GM18499 (cell line): ENCODE measurements around the gene ATF1.
"Not testable (repeated sequence)": the region's sequence is repeated elsewhere in the genome, so short reads cannot be mapped to it uniquely, and the experiment has no call there.

Source experiments
- ATAC-seq: cut with Tn5 transposase; IDR thresholded peaks from one replicate; pipeline ENCODE4 v1.9.1; 2021; ENCODE audit warnings: moderate number of reproducible peaks; ENCODE audit not compliant: insufficient read depth, unreplicated experiment

ATF1 gene

DNA sequence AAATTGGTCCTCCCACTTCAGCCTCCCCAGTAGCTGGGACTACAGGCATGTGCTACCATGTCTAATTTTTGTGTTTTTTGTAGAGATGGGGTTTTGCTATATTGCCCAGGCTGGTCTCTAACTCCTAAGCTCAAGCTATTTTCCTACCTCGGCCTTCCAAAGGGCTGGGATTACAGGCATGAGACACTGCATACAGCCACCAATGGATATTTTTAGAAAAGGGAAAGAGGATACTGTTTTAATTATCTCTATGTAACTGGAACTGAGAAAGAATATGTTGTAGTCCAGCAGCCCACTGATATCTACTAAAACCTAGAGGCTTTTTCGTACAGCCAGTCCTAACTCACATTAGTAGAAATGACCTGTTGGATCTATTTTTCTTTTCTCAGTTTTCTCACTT is 85.1 kb downstream of the ATF1 start:
- no peak for ATAC-seq

DNA sequence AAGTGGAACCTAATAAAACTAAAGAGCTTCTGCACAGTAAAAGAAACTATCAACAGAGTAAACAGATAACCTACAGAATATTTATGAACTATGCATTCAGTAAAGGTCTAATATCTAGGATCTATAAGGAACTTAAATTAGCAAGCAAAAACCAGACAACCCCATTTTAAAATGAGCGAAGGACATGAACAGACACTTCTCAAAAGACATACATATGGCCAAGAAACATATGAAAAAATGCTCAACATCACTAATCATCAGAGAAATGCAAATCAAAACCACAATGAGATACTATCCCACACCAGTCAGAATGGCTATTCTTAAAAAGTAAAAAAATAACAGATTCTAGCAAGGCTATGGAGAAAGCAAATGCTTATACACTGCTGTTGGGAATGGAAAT is 91.3 kb downstream of the ATF1 start:
- ATAC-seq, result not testable (repeated sequence)

DNA sequence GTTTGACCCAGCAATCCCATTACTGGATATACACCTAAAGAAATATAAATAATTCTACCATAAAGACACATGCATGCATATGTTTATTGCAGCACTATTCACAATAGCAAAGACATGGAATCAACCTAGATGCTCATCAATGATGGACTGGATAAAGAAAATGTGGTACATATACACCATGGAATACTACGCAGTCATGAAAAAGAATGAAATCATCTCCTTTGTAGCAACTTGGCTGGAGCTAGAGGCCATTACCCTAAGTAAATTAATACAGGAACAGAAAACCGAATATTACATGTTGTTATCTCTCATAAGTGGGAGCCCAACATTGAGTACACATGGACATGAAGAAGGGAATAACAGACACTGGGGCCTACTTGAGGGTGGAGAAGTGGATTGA is 91.8 kb downstream of the ATF1 start:
- ATAC-seq, result not testable (repeated sequence)

DNA sequence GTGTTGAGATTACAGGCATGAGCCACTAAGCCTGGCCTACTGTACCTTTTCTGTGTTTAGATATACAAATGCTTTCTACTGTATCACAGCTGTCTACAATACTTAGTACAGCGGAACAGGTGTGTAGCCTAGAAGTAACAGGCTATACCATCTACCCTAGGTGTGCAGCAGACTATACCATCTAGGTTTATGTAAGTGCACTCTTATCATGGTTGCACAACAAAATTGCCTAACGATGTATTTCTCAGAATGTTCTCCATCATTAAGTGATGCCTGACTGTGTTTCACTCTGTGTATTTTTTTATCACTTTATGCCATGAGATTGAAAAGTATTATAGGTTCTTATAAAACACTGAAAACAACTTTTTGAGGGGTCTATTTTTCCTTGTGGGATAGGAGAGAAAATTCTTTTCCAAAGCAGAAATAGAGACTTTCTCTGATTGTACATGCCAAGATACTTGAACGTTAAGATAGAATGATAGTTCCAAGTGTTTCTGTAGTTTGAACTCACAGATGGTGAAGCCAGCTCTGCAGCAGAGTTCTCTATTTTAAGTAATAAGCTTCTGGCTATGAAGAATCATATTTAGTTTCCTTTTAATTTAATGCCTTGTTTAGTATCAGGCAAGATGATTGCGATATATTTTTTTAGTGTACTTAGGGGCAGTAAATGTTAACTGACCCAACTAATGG is 95.9 kb downstream of the ATF1 start:
- no peak for ATAC-seq

DNA sequence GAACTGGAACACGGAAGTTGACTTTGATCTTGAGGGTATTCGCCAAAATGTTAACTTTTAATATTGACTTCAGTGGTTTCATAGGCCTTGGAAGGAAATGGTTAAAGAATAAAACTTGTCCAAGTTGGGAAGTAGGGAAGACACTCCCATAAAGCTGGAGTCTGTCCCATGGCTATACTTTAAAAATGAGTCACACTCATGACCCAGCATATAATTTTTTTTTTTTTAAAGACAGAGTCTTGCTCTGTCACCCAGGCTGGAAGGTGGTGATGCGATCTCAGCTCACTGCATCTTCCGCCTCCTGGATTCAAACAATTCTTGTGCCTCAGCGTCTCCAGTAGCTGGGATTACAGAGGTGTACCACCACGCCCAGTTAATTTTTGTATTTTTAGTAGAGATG is 98.4 kb downstream of the ATF1 start:
- no peak for ATAC-seq

DNA sequence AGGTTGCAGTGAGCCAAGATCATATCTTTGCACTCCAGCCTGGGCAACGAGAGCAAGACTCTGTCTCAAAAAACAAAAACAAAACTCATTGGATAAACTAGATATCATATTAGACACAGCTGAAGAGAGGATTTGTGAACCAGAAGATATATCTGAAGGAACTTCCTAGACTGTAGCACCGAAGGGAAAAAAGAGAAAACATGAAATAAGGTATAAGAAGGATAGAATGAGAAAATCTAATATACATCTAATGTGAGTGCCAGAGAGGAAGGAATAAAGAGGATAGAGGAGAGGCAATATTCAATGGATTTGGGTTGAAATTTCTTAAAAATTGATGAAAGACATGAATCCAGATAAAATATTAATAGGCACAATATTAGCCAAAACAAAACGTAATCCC is 101.4 kb downstream of the ATF1 start:
- ATAC-seq, result no peak

DNA sequence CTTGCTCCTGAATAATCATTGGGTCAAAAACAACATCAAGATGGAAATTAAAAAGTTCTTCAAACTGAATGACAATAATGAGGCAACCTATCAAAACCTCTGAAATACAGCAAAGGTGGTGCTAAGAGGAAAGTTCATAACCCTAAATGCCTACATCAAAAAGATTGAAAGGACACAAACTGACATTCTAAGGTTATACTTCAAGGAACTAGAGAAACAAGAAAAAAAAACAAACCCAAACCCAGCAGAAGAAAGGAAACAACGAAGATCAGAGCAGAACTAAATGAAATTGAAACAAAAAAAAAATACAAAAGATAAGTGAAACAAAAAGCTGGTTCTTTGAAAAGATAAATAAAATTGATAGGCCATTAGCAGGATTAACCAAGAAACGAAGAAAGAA is 105.0 kb downstream of the ATF1 start:
- ATAC-seq, result not testable (repeated sequence)
